Epithelial cell of esophagus (primary cell): Measurements from ENCODE around the gene CACNG7.
"Not testable (repeated sequence)": the region's sequence is repeated elsewhere in the genome, so short reads cannot be mapped to it uniquely, and the experiment has no call there.

Experiments
- DNase-seq: peaks from one replicate; pipeline ENCODE4 v3.0.0; 2010; ENCODE audit warnings: low read depth
- H3K4me3 ChIP-seq: 2 replicates; pipeline ENCODE4 v1.5.1; 2011; ENCODE audit warnings: mild to moderate bottlenecking, low read length, control low read depth
- CTCF ChIP-seq: IDR thresholded peaks from 2 replicates; pipeline ENCODE4 v1.5.1; 2011; ENCODE audit warnings: low read depth, mild to moderate bottlenecking, low read length, control low read depth, inconsistent platforms; ENCODE audit not compliant: insufficient read depth; ENCODE audit errors: missing control alignments

CACNG7 gene

DNA sequence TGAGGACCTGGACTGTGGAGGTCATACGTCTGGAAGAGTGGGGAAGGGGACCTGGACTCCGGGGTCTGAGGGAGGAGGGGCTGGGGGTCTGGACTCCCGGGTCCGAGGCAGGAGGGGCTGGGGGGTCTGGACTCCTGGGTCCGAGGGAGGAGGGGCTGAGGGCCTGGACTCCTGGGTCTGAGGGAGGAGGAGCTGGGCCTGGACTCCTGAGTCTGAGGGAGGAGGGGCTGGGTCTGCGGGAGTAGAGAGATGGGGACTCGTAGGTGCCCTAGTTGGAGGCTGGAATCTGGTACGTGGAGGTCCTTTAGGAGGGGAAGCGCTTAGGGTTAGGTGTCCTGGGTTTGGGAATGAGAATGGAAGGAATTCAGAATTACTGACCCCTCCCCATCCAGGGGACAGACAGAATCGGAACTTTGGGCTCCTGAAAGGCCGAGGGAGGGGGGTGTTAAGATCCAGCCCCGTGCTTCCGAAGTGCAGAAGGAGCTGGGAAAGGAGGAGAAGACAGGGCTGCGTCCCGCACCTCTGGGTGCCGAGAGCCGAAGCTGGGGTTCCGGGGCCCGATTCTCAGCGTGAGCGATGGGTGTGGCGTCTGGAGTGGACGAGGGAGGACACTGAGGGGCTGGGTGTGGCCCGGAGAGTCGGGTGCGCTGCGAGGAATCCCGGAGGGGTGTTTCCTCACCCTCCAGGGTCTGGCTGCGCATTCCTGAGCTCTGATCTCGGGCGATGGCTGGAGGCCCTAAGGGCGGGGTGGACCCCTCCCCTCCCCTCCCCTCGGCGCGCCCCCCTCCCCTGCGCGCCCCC lies 40.8 kb upstream of the CACNG7 start:
- DNase-seq, result peak; percentile 36
- H3K4me3 ChIP-seq, result peak overlapping the region; percentile 70
- no peak for TF ChIP-seq CTCF

DNA sequence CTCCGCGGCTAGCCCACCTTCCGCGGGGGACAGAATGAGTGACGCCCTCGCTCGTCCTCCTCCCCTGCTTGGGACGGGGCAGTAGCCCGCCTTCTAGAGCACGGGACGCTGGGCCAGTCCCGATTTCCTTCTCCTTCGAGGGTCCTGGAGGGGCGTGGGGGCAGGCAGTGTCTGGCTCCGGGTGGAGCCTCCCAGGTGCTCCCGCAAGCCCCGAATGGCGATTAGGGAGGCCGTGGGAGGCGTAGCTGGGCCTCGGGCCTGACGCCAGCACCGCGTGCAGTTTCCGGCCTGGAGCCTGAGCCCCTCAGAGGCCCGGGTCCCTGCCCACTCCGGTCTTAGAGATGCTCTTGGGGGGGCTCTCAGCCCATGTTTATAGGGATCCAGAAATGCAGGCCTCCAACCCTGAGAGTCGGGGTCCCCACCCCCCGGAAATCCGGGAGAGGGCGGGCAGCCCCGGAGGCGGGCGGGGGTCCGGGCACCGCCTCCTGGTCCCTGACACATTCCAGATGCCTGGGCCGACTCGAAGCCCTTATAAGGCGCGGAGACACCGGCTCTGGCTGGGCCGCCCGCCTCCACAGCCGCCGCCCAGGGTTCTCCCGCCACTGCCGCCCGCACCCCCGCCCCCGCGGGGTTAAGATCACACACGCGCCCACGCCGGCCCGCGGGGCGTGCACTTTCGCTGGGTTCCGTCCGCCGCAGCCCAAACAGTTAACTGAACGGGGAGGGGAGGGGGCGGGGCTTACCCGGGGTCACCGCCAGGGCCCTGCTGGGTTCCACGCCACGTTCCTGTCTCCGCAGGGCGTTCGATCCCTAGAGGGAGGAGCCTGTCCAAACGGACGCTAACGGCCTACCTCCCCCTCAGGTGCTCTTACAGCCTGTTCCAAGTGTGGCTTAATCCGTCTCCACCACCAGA lies 39.9 kb upstream of the CACNG7 start:
- peak; percentile 71 for DNase-seq
- H3K4me3 ChIP-seq, result peak overlapping the region; percentile 70
- peak; percentile 14 for TF ChIP-seq CTCF

DNA sequence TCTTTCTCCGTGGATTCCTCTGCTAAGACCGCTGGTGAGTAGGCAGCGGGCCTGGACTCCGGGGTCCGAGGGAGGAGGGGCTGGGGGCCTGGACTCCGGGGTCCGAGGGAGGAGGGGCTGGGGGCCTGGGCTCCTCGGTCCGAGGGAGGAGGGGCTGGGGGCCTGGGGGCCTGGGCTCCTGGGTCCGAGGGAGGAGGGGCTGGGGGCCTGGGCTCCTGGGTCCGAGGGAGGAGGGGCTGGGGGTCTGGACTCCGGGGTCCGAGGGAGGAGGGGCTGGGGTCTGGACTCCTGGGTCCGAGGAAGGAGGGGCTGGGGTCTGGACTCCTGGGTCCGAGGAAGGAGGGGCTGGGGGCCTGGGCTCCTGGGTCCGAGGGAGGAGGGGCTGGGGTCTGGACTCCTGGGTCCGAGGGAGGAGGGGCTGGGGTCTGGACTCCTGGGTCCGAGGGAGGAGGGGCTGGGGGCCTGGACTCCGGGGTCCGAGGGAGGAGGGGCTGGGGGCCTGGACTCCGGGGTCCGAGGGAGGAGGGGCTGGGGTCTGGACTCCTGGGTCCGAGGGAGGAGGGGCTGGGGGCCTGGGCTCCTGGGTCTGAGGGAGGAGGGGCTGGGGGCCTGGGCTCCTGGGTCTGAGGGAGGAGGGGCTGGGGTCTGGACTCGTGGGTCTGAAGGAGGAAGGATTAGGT lies 39.1 kb upstream of the CACNG7 start:
- DNase-seq, result not testable (repeated sequence)
- H3K4me3 ChIP-seq, result peak overlapping the region; percentile 70

DNA sequence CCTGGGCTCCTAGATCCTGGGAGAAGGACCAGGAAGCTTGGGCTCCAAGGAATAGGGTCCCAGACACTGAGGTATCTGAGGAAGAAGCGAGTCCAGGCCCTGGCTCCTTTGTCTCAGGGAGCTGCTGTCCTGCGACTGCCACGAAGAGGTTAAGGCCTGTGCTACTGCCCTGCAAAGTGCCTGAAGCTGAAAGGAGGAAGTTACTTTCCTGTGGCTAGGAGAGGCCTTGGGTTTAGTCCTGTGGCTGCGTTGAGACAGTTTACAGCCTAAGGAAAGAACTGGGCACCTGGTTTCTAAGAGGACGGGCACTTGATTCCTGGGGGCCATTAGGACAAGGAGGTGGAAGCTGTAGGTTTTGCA lies 38.6 kb upstream of the CACNG7 start:
- H3K4me3 ChIP-seq, result no peak overlapping the region
- no peak for DNase-seq

GRCh38 chr19:53871454-53871853 lies 37.6 kb upstream of the CACNG7 start:
- no peak for DNase-seq
- TF ChIP-seq CTCF, result no peak
- H3K4me3 ChIP-seq, result no peak overlapping the region

More for the DNA sequence above, 38.6 kb upstream of the CACNG7 start:
- TF ChIP-seq CTCF, result no peak

DNA sequence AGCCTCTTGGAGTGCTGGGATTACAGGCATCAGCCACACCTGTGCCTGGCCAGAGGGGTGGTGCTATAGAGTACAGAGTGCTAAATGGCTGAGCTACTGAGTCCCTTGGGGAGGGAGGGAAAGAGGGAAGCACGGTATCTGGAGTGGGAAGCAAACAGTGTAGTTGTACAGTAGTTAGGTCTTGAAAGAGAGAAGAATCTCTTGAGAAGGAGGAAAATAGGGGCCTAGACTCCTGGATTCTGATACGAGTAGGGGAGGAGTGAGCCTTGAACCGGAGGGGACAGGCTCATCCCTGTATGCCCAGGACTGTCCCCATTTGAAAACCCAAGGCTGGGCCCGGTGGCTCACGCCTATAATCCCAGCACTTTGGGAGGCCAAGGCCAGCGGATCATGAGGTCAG lies 36.3 kb upstream of the CACNG7 start:
- no peak for DNase-seq
- H3K4me3 ChIP-seq, result no peak overlapping the region
- no peak for TF ChIP-seq CTCF
